GM18499 (cell line): Measurements from ENCODE around the gene CXCL16.
"Not testable (repeated sequence)": the region's sequence is repeated elsewhere in the genome, so short reads cannot be mapped to it uniquely, and the experiment has no call there.

ENCODE experiments used
- ATAC-seq: cut with Tn5 transposase; IDR thresholded peaks from one replicate; pipeline ENCODE4 v1.9.1; 2021; ENCODE audit warnings: moderate number of reproducible peaks; ENCODE audit not compliant: insufficient read depth, unreplicated experiment

Gene CXCL16

DNA sequence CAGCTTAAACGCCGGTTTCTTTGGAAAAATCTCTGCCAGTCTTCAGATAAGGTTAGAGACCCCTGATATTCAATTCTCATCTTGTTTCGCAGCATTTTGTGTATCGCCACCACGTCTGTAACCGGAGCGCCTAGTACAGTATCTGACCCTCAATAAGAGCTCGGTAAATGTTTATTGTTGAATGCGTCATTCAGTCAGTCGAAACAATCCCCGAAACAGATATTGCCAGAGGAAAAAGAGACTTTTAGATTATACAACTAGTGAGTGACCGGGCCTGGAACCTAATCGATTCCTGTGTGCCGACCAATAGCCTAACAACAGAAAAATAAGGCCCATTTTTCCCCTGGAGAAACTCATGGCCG, 36.4 kb downstream of the CXCL16 start:
- ATAC-seq = no peak

DNA sequence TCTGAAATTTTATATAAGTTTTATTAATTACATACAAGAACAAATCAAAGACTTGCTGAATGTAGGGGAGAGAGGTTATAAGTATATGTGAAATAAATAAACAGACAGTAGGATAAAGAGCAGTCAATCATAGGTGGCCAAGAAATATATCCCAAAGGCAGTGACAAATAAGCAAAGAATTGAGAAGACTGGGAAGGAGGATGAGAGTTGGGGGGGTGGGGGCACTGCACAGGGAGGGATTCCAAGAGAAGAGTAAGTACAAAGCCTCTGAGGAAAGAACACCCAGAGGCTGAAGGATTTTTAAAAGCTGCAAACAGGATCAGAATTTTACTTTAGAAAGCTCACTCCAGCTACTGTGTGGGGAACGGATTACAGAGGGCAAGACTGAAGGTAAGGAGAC, 38.6 kb downstream of the CXCL16 start:
- ATAC-seq = no peak

DNA sequence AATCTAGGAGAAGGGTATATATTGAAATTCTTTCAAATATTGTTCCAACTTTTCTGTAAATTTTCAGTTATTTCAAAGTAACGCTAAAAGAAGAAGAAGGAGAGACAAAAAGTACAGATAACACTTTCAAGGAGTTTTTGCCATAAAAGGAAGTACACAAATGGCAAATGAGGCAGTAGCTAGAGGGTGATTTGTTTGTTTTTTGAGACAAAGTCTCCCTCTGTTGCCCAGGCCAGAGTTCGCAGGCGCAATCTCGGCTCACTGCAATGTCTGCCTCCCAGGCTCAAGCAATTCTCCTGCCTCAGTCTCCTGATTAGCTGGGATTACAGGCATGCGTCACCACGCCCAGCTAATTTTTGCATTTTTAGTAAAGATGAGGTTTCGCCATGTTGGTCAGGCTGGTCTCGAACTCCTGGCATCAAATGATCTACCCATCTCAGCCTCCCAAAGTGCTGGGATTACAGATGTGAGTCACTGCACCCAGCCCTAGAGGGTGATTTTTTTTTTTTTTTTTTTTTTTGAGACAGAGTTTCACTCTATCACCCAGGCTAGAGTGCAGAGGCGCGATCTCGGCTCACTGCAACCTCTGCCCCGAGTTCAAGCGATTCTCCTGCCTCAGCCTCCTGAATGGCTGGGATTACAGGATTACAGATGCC, 40.2 kb downstream of the CXCL16 start:
- ATAC-seq = not testable (repeated sequence)

DNA sequence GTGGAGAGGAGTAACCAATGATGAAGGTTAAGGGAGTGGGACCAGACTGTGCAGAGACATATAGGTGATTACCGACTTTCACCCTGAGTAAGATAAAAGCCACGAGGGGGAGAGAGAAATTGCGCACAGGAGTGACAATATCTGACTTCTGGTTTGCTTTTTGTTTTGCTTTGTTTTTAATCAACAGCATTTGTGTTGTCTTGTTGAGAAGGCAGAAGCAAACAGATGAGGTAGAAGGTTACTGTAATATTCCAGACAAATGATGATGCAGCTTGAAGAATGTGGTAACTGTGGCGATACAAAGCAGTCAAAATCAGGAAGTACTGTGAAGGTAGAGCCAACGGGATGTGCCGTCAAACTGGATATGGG, 43.3 kb downstream of the CXCL16 start:
- no peak for ATAC-seq

DNA sequence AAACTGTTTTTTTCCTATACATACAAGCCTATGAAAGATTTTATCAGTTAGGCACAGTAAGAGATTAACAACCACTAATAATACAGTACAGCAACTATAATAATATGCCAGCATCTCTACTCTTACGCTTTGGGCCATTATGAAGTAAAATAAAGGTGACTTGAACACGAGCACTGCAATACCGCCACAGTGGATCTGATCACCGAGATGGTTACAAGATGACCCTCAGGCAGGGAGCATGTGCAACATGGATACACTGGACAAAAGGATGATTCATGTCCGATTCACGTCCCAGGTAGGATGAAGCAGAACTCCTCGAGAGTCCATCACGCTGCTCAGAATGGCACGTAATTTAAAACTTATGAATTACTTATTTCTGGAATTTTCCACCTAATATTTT, 46.3 kb downstream of the CXCL16 start:
- no peak for ATAC-seq

DNA sequence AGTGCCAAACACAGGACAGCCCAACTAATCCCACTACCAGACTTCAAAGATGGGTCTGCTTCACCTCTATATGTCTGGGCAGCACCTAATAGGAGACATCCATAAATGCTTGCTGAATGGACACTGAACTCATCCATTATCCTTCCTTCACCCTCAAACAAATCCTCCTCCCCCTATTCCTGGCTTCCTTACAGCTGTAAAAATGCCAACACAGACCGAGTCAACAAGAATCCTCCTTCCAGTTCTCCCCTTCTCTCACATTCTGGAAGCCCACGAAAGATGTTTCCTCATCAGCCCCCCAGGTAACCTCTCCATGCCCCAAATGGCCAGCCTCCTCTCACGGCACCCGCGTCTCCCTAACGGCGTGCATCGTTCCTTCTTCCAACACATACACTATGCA, 48.0 kb downstream of the CXCL16 start:
- ATAC-seq = no peak

DNA sequence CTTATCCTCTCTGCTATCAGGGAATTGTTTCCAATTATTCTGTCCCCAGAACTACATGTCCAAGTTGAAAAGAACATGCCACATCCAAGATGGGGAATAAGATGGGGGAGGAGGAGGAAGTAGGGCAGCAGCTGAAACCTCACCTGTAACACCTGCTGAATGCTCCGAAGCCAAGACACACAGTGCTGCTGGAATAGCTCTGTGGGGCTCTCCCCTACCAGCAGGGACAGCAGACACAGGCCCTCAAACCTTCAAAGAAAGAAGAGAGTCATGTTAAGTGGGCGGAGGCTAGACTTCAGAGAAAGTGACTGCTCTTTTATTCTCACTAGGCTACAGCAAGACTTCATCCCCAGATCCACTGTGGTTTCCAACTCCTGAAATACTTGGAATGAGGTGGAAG, 49.0 kb downstream of the CXCL16 start:
- no peak for ATAC-seq

DNA sequence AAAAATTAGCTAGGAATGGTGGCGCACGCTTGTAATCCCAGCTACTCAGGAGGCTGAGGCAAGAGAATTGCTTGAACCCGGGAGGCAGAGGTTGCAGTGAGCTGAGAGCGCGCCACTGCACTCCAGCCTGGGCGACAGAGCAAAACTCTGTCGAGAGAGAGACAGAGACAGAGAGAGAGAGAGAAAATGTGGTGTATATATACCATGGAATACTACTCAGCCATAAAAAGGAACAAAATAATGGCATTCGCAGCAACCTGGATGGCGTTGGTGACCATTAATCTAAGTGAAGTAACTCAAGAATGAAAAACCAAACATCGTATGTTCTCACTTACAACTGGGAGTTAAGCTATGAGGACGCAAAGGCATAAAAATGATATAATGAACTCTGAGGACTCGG, 49.9 kb downstream of the CXCL16 start:
- not testable (repeated sequence) for ATAC-seq

DNA sequence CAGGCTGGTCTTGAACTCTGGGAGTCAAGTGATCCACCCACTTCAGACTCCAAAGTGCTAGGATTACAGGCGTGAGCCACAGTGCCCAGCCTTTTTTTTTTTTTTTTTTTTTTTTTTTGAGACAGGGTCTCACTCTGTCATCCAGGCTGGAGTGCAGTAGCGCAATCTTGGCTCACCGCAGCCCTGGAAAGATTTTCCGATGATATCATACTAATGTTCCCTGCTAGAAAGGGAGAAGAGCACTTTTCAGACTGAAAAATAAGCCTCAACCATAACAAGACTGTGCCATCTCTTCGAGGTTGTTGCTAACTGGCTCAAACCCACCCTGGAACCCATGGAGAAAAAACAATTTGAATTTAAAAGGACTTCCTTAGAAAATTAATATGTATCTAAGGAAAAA, 56.0 kb downstream of the CXCL16 start:
- ATAC-seq = not testable (repeated sequence)
